Activated CD8-positive, alpha-beta T cell treated with anti-CD3 and anti-CD28 coated beads for 36 hours (primary cell): ENCODE results near the gene ITPR1. TPM values are rescaled to one million over a fixed set of nuclear protein-coding genes. Genes with fewer than 3 reads are reported as not detected.

Experiments
- ATAC-seq: fragments of 200-7000 bp; cut with Tn5 transposase; one replicate; pipeline ENCODE4 v1.10.0; 2021; ENCODE audit warnings: mild to moderate bottlenecking, moderate library complexity
- CTCF ChIA-PET: fragments of 350-600 bp; sonication (Branson Sonifier 250); formaldehyde crosslinking; loops from one replicate; lab custom pipeline; 2021; ENCODE audit warnings: antibody characterized with exemption; lab: Charles Lee
- POLR2A ChIA-PET: fragments of 350-600 bp; sonication (Branson Sonifier 250); formaldehyde crosslinking; loops from one replicate; lab custom pipeline; 2021; ENCODE audit warnings: antibody characterized with exemption; lab: Charles Lee
- DNase-seq: peaks from one replicate; pipeline ENCODE4 v3.0.0-alpha.2; 2020
- H3K27ac Mint-ChIP-seq: one replicate; pipeline ENCODE4 v1.8.0; 2021; ENCODE audit warnings: mild to moderate bottlenecking, mixed read lengths
- H3K27me3 Mint-ChIP-seq: one replicate; pipeline ENCODE4 v1.8.0; 2021; ENCODE audit warnings: mixed read lengths
- H3K36me3 Mint-ChIP-seq: one replicate; pipeline ENCODE4 v1.8.0; 2021; ENCODE audit warnings: low read depth, mixed read lengths
- H3K4me1 Mint-ChIP-seq: one replicate; pipeline ENCODE4 v1.8.0; 2021; ENCODE audit warnings: low read depth, mixed read lengths
- H3K4me3 Mint-ChIP-seq: one replicate; pipeline ENCODE4 v1.8.0; 2021; ENCODE audit warnings: mild to moderate bottlenecking, moderate library complexity, mixed read lengths
- H3K9me3 Mint-ChIP-seq: one replicate; pipeline ENCODE4 v1.8.0; 2021; ENCODE audit warnings: mixed read lengths
- CTCF ChIP-seq: fragments of 200-600 bp; IDR thresholded peaks from one replicate; pipeline ENCODE4 v1.8.0; 2022; ENCODE audit warnings: antibody characterized with exemption, mild to moderate bottlenecking
- intact Hi-C: fragments of 100-400 bp; cut with micrococcal nuclease; formaldehyde crosslinking; loops from one replicate; pipeline ENCODE4 v1.10.0; 2022
- total RNA-seq, 2 experiments: library from RNA; stranded (reverse); gene quantifications; one replicate each; pipeline ENCODE4 v1.2.3, GENCODE V29; 2021

Gene ITPR1
- total RNA-seq, 2 experiments from 2014 or later = 93.9 to 98.2 TPM

DNA sequence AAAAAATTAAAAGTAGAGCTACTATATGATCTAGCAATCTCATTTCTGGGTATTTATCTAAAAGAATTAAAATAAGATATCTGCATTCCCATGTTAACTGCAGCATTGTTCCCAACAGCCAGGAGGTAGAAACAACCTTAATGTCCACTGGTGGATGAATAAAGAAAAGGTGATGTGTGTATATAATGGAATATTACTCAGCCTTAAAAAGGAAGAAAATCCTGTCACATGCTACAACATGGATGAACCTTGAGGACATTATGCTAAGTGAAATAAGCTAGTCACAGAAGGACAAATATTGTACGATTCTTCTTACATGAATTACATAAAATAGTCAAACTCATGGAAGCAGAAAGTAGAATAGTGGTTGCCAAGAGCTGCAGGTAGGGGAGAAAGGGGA is 366.6 kb downstream of the ITPR1 start:
- POLR2A ChIA-PET = no interaction called here
- TF ChIP-seq CTCF = no peak
- H3K27me3 Mint-ChIP-seq = no peaks in the 10 kb centered on the region
- peaks cover 25% of the 10 kb centered on the region for H3K4me1 Mint-ChIP-seq
- H3K9me3 Mint-ChIP-seq = peaks cover 40% of the 10 kb centered on the region
- ATAC-seq = no peak
- no peak overlapping the region for H3K27ac Mint-ChIP-seq
- DNase-seq = no peak
- intact Hi-C loops = no loop called here
- CTCF ChIA-PET = interaction anchor here (1.4 kb wide), 1 partner anchor 15 kb away, joined by 4 read pairs; no protein-coding TSS in a partner anchor
- H3K36me3 Mint-ChIP-seq = peaks cover 64% of the 10 kb centered on the region
- H3K4me3 Mint-ChIP-seq = no peak overlapping the region

- Mint-ChIP-seq H3K27me3 (no peaks in the 10 kb centered on the region), H3K36me3 (peaks cover 49% of the 10 kb centered on the region), H3K4me3 (no peak overlapping the region), H3K4me1 (peaks cover 23% of the 10 kb centered on the region), H3K9me3 (peaks cover 26% of the 10 kb centered on the region), H3K27ac (no peak overlapping the region)
- intact Hi-C loops = no loop called here
- no peak for DNase-seq
- CTCF ChIA-PET = no interaction called here
- no peak for ATAC-seq
- no peak for TF ChIP-seq CTCF
- POLR2A ChIA-PET = no interaction called here
Observed at GRCh38 chr3:4862973-4863372, 369.8 kb downstream of the ITPR1 start.

DNA sequence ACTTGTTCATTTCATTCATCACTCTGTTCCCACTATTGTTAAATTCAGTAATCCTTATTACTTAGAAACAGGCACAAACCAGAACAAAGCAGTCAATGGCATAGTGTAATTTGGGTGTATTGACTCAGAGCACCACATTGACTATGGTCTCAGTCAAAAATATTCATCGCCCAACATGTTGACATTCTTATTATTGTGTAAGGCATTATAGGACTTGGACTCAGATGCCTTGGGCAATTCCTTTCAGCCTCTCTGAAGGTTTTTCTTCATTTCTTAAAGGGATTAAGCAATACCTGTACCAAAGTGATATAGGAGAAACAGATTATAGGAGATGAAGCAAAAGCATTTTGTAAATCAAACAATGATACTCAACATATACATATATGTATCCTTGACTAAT is 371.4 kb downstream of the ITPR1 start:
- peaks cover 24% of the 10 kb centered on the region for H3K9me3 Mint-ChIP-seq
- H3K27ac Mint-ChIP-seq = no peak overlapping the region
- POLR2A ChIA-PET = interaction anchor here (0.9 kb wide), 1 partner anchor 33 kb away, joined by 3 read pairs; no protein-coding TSS in a partner anchor
- DNase-seq = no peak
- no peak for TF ChIP-seq CTCF
- H3K4me1 Mint-ChIP-seq = peaks cover 29% of the 10 kb centered on the region
- ATAC-seq = no peak
- intact Hi-C loops = no loop called here
- CTCF ChIA-PET = no interaction called here
- no peaks in the 10 kb centered on the region for H3K27me3 Mint-ChIP-seq
- no peak overlapping the region for H3K4me3 Mint-ChIP-seq
- peaks cover 42% of the 10 kb centered on the region for H3K36me3 Mint-ChIP-seq

GRCh38 chr3:4865714-4866113 is 372.6 kb downstream of the ITPR1 start:
- DNase-seq (no peak), ATAC-seq (no peak)
- Mint-ChIP-seq H3K36me3 (peaks cover 38% of the 10 kb centered on the region), H3K27ac (peak overlapping the region; percentile 42), H3K4me1 (peaks cover 36% of the 10 kb centered on the region), H3K27me3 (no peaks in the 10 kb centered on the region), H3K9me3 (peaks cover 22% of the 10 kb centered on the region), H3K4me3 (peak overlapping the region; percentile 34)
- ChIA-PET POLR2A (no interaction called here), CTCF (interaction anchor here (1.7 kb wide), 1 partner anchor 128 kb away, joined by 3 read pairs; no protein-coding TSS in a partner anchor)
- intact Hi-C loops = no loop called here
- TF ChIP-seq CTCF = no peak

DNA sequence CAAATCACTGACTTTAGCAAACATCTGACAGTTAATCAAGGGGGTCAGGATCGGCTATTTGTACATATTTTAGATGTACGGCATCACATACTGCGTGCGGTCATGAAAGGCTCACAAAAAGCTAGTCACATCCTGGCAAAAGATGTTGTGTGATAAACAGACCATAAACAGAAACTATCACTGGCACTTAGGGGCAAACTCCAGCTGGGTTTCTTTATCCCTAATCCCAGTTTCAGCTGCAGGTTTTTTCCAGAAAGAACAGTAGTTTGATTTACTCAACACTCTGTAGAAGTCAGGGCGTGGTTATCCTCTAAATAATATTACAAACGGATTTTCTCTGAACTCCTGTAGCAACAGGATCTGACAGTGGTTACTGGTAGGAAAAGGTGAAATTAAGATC is 373.7 kb downstream of the ITPR1 start:
- Mint-ChIP-seq H3K27ac (peak overlapping the region; percentile 96), H3K27me3 (no peaks in the 10 kb centered on the region), H3K4me1 (peaks cover 38% of the 10 kb centered on the region), H3K9me3 (peaks cover 15% of the 10 kb centered on the region), H3K4me3 (peak overlapping the region; percentile 86), H3K36me3 (peaks cover 29% of the 10 kb centered on the region)
- DNase-seq (no peak), ATAC-seq (no peak)
- CTCF ChIA-PET = interaction anchor here (0.9 to 1.7 kb wide), 2 partner anchors 127 to 160 kb away, joined by 3 read pairs; no protein-coding TSS in a partner anchor
- intact Hi-C loops = no loop called here
- POLR2A ChIA-PET = interaction anchor here (0.7 to 0.9 kb wide), 3 partner anchors 9 to 186 kb away, joined by 3 read pairs; no protein-coding TSS in a partner anchor
- no peak for TF ChIP-seq CTCF
